GM19328 (cell line): ENCODE measurements around the gene TOMM70.
A peak's percentile ranks its signal among the peaks of the same experiment; 100 is the strongest.
"Not testable (repeated sequence)": the region's sequence is repeated elsewhere in the genome, so short reads cannot be mapped to it uniquely, and the experiment has no call there.

Experiments used
- ATAC-seq: cut with Tn5 transposase; IDR thresholded peaks from one replicate; pipeline ENCODE4 v1.9.1; 2021; ENCODE audit warnings: mild to moderate bottlenecking, moderate library complexity; ENCODE audit not compliant: unreplicated experiment

The TOMM70 gene

DNA sequence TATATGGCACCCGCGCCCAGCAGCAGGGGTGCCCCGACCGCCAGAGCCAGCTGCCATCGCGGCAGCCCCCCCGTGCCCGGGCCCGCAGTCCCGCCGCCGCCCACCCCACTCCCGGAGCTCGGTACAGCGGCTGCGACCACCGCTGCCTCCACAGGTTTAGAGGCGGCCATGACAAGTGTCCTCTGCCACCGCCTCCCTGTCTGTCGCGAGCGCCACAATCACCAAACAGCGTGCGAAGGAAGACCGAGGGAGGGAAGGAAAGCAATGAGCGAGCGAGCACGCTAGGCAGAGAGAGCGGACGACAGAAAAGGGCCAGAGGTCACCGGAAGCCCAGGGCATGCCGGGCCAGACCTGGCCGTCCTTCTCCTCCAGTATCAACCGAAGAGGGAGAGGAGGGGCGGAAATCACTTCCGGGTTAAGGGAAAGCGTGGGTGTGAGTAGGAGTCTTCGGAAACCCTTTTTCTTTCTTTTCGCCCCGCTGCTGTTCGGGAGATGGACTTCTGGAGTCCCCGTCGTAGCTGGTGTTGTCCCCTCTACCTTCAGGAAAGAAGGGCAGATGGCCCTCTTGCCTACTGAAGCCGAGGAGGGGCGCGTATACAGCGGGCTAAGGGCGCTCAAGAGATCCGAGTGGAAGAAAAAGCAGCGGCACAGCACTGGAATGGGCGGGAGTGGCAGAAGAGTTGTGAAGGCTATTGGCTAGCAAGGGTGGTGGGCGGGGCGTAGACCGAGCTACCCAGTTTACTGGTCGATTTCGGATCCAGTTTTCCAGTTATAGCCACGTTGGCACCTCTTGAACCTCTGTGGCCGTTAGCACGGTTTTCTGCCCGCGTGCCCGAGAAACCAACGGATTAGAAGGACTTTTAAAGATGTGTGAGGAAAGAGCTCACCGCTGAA, at the start of gene TOMM70, which contains the start of gene LNP1:
Gene TOMM70 (minus strand): TSS at position 310 of the 894 bp plus-strand sequence. CDS start 140 bp downstream, at position 170.
Gene LNP1 (plus strand): TSS at position 760 of the 894 bp plus-strand sequence. CDS start 28,191 bp downstream, outside the sequence.
- peak; percentile 89 for ATAC-seq

GRCh38 chr3:100449214-100449613, 48.3 kb upstream of the TOMM70 start:
- ATAC-seq: no peak

DNA sequence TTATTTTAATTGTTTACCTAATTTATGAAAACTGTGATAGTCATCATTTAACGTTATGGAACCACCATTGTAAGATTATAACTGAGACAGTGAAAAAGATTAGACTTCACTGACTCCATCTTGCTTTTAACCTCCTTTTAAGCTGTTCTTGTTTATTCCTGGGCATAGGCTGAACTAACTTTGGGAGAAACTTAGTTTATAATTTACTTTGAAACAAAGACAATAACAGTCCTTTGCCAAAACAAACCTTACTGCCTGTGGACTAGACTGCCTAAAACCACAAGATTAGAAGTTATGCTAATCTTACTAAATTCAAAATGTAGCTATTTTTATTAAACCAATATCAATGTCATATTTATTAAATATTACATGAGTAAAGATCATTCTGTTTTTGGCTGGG, 47.2 kb upstream of the TOMM70 start:
- ATAC-seq: no peak

GRCh38 chr3:100447067-100447466, 46.2 kb upstream of the TOMM70 start:
- ATAC-seq: not testable (repeated sequence)

GRCh38 chr3:100443690-100444089, 42.8 kb upstream of the TOMM70 start:
- ATAC-seq: no peak

GRCh38 chr3:100440895-100441294, 40.0 kb upstream of the TOMM70 start:
- no peak for ATAC-seq

GRCh38 chr3:100438623-100438974, 37.7 kb upstream of the TOMM70 start:
- no peak for ATAC-seq

- ATAC-seq: no peak
Observed at GRCh38 chr3:100437721-100438622, 37.1 kb upstream of the TOMM70 start.

DNA sequence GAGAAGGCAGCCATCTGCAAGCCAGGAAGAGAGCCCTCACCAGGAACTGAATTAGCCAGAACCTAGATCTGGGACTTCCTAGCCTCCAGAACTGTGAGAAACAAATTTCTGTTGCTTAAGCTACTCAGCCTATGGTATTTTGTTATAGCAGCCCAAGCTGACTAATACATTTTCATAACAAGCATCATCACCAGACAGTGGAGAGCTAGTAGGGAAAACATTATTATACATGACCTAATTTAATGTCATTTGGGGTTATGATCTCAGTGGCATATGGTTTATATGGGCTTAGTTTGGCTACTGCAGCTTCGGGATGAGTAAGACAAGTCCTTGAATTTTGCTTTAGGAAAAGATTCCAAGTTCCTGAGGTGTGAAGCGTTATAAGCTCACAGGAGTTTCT, 36.1 kb upstream of the TOMM70 start:
- ATAC-seq: no peak

DNA sequence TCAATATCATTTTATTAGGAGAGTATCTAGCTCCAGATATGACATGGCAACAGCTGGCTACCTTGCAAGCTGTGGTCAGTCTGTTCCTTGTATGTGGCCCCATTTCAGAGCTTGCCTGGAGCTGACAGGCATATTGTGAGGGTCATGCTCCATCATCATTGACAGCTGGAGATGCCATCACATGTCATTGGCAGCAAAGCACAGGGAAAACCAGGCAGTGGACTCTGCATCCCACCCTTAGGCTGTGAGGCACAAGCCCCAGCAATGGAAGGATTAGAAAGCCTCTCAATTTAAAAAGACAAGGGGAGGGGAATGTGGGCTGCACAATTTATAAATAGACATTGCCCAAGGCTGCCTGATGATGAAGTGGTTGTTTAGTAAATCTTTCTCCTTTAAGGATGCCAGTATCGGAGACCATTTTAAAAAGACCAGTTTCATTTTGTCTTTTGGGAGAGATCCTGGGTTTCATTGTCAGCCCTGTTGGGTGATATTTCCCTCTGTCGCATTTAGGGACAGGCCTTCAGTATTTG, 28.4 kb upstream of the TOMM70 start:
- ATAC-seq: no peak

- no peak for ATAC-seq
Observed at GRCh38 chr3:100427699-100428098, 26.8 kb upstream of the TOMM70 start.

GRCh38 chr3:100426067-100426682, 25.3 kb upstream of the TOMM70 start:
- ATAC-seq: no peak

GRCh38 chr3:100425316-100425715, 24.4 kb upstream of the TOMM70 start:
- no peak for ATAC-seq

- no peak for ATAC-seq
Observed at GRCh38 chr3:100424261-100424660, 23.4 kb upstream of the TOMM70 start.

GRCh38 chr3:100423611-100424010, 22.7 kb upstream of the TOMM70 start:
- no peak for ATAC-seq

DNA sequence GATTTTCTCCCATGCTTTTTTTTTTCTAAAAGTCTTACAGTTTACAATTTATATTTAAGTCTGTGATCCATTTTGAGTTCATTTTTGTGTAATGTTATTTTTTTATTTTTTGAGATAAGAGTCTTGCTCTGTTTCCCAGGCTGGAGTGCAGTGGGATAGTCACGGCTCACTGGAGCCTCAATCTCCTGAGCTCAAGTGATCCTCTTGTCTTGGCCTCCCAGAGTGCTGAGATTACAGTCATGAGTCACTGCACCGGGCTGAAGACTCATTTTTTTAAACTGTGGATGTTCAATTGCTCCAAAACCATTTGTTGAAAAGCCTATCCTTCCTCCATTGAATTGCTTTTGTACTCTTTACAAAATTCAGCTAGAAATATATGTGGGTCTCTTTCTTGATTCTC, 20.0 kb upstream of the TOMM70 start:
- no peak for ATAC-seq

DNA sequence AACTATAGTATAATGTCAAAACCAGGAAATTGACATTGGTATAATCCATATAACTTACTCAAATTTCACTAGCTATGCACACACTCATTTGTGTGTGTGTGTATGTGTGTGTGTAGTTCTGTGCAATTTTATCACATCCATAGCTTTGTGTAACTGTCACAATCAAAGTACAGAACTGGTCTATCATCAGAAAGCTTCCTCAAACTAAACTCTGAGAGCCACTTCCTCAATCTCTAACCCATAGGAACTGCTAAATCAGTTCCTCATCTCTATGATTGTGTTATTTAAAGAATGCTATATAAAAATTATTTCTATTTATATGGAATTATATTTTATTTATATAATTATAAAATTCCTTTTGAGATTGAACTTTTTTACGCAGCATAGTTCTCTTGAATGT, 18.5 kb upstream of the TOMM70 start:
- no peak for ATAC-seq

GRCh38 chr3:100416863-100417262, 16.0 kb upstream of the TOMM70 start:
- ATAC-seq: no peak

DNA sequence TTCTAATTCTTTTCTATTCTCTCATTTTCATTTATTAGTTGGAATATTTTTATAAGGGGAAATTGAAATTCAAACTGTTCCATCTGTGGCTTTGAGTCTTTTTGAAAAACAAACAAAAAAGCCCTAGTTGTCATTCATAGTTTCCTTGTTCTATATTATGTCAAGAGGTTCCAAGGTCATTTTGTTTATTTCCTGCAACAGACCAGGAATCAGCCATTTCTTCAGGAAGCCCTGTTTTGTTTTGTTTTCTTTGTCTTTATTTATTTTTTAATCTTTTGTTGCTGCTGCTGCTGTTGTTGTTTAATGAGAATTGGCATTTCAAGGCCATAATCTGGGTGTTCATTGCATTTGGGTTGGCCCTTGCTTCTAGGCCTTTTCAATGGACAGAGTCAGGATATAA, 15.3 kb upstream of the TOMM70 start:
- no peak for ATAC-seq

- ATAC-seq: no peak
Observed at GRCh38 chr3:100413613-100414012, 12.7 kb upstream of the TOMM70 start.
